KBM-7 (cell line): ENCODE results near the gene NUDT6.
"Not testable (repeated sequence)": the region's sequence is repeated elsewhere in the genome, so short reads cannot be mapped to it uniquely, and the experiment has no call there.

Experiments used
- DNase-seq: peaks from one replicate; pipeline ENCODE4 v3.0.0-alpha.2; 2015
- in situ Hi-C: fragments of 300-500 bp; cut with MboI; formaldehyde crosslinking; loops from 2 replicates; pipeline ENCODE4 v1.14.3; 2020; ENCODE audit warnings: low sequenced_read_pairs, low pct_unique_long_range_greater_than_20kb, mixed read lengths

Gene NUDT6

GRCh38 chr4:122849789-122850188, 72.6 kb downstream of the NUDT6 start:
- in situ Hi-C loops, result not testable (repeated sequence)

DNA sequence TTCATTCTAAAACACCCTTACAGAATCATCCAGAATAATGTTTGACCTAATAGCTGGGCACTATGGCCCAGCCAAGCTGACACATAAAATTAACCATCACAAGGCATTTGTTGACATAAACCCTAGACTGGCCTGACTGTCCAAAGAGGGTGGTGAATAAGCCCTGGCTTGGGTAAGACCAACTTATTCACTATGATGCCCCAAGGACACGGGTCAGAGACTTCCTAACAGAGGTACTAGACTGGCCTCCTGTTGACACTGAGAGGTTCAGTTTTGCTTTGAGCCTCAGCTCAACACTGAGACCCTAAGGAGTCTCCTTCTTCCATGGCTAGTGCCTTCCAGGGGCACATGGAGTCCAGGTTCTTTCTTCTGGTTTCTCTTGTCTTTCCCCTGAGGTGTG, 74.5 kb downstream of the NUDT6 start:
- in situ Hi-C loops, result no loop called here
- no peak for DNase-seq

More at GRCh38 chr4:122849789-122850188, 72.6 kb downstream of the NUDT6 start:
- not testable (repeated sequence) for DNase-seq

DNA sequence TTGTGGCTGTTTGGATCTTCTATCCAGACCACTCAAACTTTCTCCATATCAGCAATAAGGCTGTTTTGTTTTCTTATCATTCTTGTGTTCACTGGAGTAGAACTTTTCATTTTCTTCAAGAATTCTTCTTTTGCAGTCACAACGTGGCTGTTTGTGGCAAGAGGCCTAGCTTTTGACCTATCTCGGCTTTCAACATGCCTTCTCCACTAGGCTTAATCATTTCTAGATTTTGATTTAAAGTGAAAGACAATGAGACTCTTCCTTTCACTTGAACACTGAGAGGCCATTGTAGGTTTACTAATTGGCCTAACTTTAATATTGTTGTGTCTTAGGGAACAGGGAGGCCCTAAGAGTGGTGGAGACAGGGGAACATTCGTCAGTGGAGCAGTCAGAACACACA, 76.6 kb downstream of the NUDT6 start:
- no peak for DNase-seq
- in situ Hi-C loops, result no loop called here

- no peak for DNase-seq
- in situ Hi-C loops, result no loop called here
Observed at GRCh38 chr4:122845066-122845465, 77.3 kb downstream of the NUDT6 start.

GRCh38 chr4:122844391-122844790, 78.0 kb downstream of the NUDT6 start:
- in situ Hi-C loops, DNase-seq: not testable (repeated sequence)

DNA sequence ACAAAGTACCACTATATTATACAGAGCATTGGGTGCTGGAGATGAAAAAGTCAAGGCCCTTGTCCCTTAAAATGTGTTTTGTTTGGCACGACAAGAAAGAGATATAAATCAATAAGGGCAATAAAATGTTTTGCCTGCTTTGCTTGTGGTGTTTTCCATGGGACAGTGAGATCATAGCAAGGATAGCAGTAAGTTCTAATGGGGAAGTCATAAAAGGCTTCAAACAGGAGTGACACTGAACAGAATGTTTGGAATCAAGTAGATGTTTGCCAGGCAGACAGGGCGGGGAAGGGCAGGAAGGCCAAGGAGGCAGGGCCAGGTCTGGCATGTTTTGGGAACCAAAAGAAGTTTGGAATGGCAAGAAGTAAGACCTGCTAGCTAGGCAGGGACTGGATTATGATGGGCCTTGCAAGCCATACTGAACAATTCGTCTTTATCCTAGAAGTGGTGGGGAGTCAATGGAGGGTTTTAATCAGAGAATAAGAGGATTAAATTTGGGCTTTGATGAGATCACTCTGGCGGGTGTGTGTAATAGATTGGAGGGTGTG, 79.3 kb downstream of the NUDT6 start:
- DNase-seq, result no peak
- in situ Hi-C loops, result no loop called here
